Regular cardiac myocyte (primary cell): ENCODE measurements around the gene FAM168A. TPM values are rescaled to one million over a fixed set of nuclear protein-coding genes. Genes with fewer than 3 reads are reported as not detected.

ENCODE experiments used
- total RNA-seq: library from RNA; depleted of rRNA; stranded (reverse); fragments of >200 nt; gene quantifications from 2 replicates; pipeline ENCODE4 v1.2.3, GENCODE V29; 2014

The FAM168A gene
- 18.8 and 23.7 TPM in 2 replicates for total RNA-seq

GRCh38 chr11:73597956-73598718 is at the start of gene FAM168A:
Gene FAM168A, minus strand, starts transcription at chr11:73598112. Its CDS starts 129,638 bp downstream, at chr11:73468474.

GRCh38 chr11:73645972-73646631 is 48.2 kb upstream of the FAM168A start, which contains the start of gene PLEKHB1:
Gene PLEKHB1, plus strand, starts transcription at chr11:73646581. Its CDS starts 28 bp downstream, at chr11:73646609.

GRCh38 chr11:73376160-73376802 is 221.6 kb downstream of the FAM168A start, which contains the start of gene RELT:
Gene RELT, plus strand, starts transcription at chr11:73376399. Its CDS starts 12,738 bp downstream, at chr11:73389137.

Other genes with a start within 250 kb of the FAM168A start
- 9.0 and 12.8 TPM in 2 replicates for gene RELT, start 221.7 kb downstream of the FAM168A start, total RNA-seq
- gene PLEKHB1, start 48.5 kb upstream of the FAM168A start, total RNA-seq = 0.38 and 1.1 TPM in 2 replicates
- 150 and 215 TPM in 2 replicates for gene RAB6A, start 163.0 kb upstream of the FAM168A start, total RNA-seq
- gene MRPL48, start 189.8 kb upstream of the FAM168A start, total RNA-seq = 20.3 and 23.2 TPM in 2 replicates